HG02885 (cell line): ENCODE results near the gene RPL18.
"Not testable (repeated sequence)": the region's sequence is repeated elsewhere in the genome, so short reads cannot be mapped to it uniquely, and the experiment has no call there.

Experiments used
- ATAC-seq: cut with Tn5 transposase; IDR thresholded peaks from one replicate; pipeline ENCODE4 v1.9.1; 2021; ENCODE audit warnings: mild to moderate bottlenecking; ENCODE audit not compliant: unreplicated experiment, poor library complexity

Gene RPL18

GRCh38 chr19:48644839-48645619, 26.1 kb upstream of the RPL18 start:
- ATAC-seq: no peak

DNA sequence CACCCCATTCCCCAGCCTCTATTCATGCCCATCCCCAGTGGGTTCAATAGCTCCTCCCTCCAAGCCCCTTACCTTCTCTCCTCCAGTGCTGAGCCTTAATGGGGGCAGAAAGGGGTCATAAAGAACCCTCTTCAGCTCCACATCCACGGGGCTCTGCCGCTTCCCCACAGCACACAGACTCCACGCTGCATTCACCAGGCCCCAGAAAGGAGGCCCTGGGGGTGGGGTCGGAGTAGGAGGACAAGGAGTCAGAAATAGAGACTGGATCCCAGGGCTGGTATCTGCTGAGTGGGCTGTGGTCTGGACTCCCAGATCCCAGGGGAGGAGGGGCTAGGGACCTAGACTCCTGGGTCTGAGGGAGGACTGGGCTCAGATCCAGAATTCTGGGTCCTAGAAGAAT, 25.4 kb upstream of the RPL18 start:
- ATAC-seq: no peak

DNA sequence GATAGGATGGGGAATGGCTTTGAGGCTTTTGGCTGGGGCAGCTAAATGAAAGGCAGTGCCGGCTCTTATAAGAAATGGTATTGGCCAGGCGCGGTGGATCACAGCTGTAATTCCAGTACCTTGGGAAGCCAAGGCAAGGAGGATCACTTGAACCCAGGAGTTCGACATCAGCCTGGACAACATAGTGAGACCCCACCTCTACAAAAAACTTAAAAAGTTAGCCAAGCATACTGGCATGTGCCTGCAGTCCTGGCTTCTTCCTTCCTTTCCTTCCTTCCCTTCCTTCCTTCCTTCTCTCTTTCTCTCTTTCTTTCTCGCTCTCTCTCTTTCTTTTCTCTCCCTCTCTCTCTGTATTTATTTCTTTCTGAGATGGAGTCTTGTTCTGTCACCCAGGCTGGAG, 23.9 kb upstream of the RPL18 start:
- no peak for ATAC-seq

- no peak for ATAC-seq
These were observed 22.9 kb upstream of the RPL18 start for GRCh38 chr19:48641850-48642249.

DNA sequence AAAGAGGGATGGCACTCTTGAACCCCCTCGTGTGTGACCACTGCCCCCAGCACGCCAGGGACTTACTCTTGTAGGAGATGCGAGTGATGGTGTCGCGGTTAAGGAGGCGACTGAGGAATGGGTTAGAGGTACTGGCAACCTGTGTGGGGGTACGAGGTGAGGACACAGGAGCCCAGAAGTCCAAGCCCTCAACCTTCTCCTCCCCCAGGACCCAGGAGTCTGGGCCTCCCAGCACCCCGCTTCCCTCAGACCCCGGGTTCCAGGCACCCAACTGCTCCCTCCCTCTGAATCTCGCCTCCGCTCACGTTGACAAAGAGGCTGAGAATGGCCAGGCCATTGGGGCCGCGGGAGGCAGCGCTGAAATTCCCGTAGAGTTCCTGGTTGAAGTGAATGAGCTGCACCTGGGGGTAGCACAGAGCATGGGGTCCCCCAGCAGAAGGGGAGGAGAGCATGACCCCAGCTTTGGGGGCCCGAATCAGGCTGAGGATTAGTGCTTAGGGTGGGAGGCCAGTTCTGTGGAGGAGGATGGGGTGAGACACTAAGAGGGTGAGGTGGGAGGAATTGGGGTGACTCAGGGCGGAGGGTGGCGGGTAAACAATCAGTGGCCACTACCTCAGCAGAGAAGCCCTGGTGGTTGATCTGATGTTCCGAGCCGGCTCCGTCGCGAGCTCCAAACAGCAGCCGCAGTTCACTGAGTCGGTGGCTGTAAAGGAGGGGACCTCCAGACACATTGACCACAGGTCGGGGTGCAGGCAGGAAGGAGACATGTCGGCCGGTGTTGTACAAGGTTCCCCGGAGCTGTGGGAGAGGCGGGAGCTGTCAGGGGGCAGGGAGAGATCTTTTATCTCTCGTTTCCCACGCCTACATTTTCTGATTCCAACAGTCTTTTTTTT, 20.8 kb upstream of the RPL18 start:
- ATAC-seq: no peak

- no peak for ATAC-seq
These were observed 19.9 kb upstream of the RPL18 start for GRCh38 chr19:48638831-48639381.

DNA sequence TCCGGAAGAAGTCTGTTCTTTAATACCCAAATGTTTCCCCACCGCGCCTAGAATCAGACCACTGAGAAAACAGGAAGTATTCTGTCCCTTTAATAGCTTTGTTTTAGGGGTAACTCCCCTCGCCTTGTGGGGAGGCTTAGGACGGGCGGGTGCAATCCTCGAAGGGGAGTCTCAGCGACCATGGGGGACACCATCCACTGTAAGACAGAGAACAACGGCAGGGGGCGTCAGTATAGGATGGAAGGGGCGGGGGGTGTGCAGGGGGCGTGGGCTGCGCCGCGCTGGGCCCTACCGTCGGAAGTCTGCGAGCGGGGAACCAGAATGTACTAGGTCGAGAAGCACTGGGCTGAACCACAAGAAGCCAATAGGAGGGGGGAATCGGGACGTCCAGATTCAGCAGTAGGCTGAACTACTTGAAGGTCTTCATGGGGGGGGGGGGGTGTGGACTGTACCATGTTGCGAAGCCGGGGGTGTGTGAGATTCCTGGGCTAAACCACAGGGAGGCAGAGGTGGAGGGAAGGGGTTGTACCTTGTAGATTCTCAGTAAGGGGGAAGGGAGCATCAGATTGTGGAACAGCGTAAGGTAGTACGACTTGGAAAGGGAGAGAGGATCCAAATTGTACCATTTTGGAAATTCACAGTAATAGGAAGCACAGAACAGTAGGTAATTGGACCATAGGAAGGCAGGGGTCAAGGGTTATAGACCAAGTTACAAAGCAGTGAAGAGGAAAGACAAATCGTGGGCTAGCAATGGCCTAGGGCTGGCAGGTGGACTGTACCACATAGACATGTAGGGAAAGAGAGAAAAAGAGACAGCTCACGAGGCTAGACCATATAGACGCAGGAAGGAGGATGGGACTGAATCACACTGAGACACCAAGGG, 19.2 kb upstream of the RPL18 start:
- ATAC-seq: peak; percentile 15

DNA sequence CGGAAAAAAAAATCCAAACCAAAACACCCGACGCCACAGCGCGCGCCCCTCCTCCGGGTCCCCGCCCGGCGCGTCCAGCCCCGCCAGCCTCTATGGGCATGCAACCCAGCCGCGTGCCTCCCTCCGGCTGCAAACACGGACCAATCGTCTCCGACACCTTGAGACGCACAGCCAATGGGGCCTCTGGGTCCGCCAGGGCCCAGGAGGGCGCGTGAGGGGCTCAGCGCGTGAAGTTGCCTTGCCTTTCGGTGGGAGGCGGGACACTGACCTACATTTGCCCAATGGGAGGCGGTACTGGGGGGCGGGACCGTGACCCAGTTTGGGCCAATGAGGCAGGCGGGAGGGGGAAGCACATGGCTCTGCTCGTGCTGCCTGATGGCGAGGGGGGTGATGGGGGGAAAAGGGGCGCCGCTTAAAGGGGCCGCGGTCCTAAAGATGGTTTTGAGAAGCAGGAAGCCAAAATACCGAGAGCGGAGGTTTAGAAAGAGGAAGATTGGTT, 18.5 kb upstream of the RPL18 start:
- peak; percentile 77 for ATAC-seq

DNA sequence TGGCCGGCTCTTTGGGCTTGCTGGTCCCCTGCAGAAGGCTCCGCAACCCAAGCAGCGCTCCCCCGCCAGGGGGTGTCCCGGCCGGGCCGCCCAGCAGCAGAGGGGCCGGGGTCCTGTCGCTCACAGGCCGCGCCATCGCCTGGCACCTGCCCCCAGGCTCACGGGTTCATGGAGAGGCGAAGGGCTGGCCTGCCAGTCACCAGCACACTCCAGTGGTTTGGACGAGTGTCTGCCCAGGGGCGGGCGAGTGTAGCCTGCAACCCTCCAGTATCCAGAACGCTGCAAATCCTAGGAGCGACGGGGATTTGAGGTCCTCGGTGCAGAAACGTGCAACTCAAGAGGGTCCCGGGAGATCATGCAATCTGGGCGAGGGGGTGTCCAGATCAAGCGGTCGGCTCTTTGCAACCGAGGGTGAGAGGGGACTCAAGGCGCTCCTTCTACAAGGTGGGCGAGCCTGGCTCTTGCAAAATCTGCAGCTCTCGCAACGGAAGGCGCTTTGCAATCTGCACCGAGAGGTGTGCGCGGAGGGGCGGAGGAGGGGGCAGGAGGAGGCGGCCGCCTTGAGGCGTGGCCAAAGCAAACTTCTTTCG, 18.0 kb upstream of the RPL18 start, which contains the start of gene DBP:
TSS of gene DBP (minus strand) at position 521 of the 590 bp plus-strand sequence. CDS start at position 136, 385 bp downstream.
- no peak for ATAC-seq

GRCh38 chr19:48635966-48636858, 17.2 kb upstream of the RPL18 start:
- no peak for ATAC-seq

GRCh38 chr19:48635263-48635965, 16.4 kb upstream of the RPL18 start:
- ATAC-seq: no peak

DNA sequence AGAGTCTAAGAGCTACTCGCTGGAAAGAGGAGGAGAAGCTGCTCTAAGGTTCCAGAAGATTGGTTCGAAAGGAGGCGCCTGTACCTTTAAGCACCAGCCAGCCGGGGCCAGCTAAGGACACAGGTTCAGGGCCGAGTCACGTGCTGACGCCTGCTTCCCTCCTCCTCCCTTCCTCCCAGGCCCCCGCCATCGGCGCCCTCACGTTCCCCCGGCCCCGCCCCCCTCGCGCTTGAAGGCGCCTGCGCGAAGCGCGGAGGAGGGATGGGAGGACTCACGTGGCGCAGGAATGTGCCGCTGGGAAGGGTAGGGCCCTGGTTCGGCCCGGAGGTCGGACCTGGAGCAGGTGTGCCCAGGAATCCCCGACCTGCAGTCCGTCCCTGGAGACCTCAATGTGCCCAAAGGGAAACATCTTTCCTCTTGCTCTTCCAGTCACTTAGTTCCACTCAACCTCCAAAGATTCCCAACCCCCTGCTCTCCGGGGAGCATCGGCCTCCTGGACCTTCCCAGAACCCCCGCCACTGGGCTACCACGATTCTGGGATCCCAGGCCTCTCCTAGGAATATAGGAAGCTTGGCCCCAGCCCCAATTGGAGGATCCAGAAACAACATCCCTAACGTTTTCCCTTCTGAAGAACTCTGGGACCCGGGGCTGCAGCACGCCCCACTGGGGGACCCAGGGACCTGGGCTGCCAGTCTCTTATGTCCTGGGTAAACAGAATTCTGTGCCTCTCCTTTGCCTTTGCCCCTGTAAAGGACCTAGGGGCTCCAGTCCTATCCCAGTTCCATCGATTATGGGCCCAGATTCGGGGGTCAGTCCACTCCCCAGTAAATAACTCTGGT, 15.7 kb upstream of the RPL18 start:
- peak; percentile 42 for ATAC-seq

GRCh38 chr19:48634036-48634342, 15.0 kb upstream of the RPL18 start:
- ATAC-seq: no peak

GRCh38 chr19:48633148-48634035, 14.4 kb upstream of the RPL18 start:
- no peak for ATAC-seq

- no peak for ATAC-seq
These were observed 13.7 kb upstream of the RPL18 start for GRCh38 chr19:48632692-48633147.

DNA sequence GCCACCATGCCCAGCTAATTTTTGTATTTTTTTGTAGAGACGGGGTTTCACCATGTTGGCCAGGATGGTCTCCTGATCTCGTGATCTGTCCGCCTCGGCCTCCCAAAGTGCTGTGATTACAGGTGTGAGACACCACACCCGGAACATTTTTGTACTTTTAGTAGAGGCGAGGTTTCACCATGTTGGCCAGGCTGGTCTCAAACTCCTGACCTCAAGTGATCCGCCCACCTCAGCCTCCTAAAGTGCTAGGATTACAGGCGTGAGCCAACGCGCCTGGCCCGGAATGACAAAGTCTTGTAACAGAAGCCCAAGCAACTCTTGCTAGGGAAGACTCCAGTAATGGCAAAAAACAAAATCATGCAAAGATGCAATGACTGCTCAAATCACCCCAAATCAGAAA, 13.3 kb upstream of the RPL18 start:
- not testable (repeated sequence) for ATAC-seq
